Activated naive CD4-positive, alpha-beta T cell treated with anti-CD3 and anti-CD28 coated beads for 36 hours (primary cell): ENCODE data around the gene SIGLEC1. TPM values are rescaled to one million over a fixed set of nuclear protein-coding genes. Genes with fewer than 3 reads are reported as not detected.

Source experiments
- CTCF ChIA-PET: fragments of 350-600 bp; sonication (Branson Sonifier 250); formaldehyde crosslinking; loops from one replicate; lab custom pipeline; 2021; ENCODE audit warnings: antibody characterized with exemption; lab: Charles Lee
- DNase-seq: peaks from one replicate; pipeline ENCODE4 v3.0.0-alpha.2; 2020
- H3K27ac Mint-ChIP-seq: one replicate; pipeline ENCODE4 v1.8.0; 2021; ENCODE audit warnings: mild to moderate bottlenecking, mixed read lengths
- H3K27me3 Mint-ChIP-seq: one replicate; pipeline ENCODE4 v1.8.0; 2021; ENCODE audit warnings: low read depth, mixed read lengths
- H3K36me3 Mint-ChIP-seq: one replicate; pipeline ENCODE4 v1.8.0; 2021; ENCODE audit warnings: low read depth, mixed read lengths
- H3K4me1 Mint-ChIP-seq: one replicate; pipeline ENCODE4 v1.8.0; 2021; ENCODE audit warnings: low read depth, mixed read lengths
- H3K4me3 Mint-ChIP-seq: one replicate; pipeline ENCODE4 v1.8.0; 2021; ENCODE audit warnings: mild to moderate bottlenecking, moderate library complexity, mixed read lengths
- H3K9me3 Mint-ChIP-seq: one replicate; pipeline ENCODE4 v1.8.0; 2021; ENCODE audit warnings: mixed read lengths
- intact Hi-C: fragments of 100-400 bp; cut with micrococcal nuclease; formaldehyde crosslinking; loops from one replicate; pipeline ENCODE4 v1.15.1; 2023
- total RNA-seq, 2 experiments: library from RNA; stranded (reverse); gene quantifications; one replicate each; pipeline ENCODE4 v1.2.3, GENCODE V29; 2021

Gene SIGLEC1
- total RNA-seq, 2 experiments from 2014 or later: 0.02 TPM; not detected in 1

- intact Hi-C loops: no loop called here
- Mint-ChIP-seq H3K4me1 (no peaks in the 10 kb centered on the region), H3K36me3 (no peaks in the 10 kb centered on the region), H3K4me3 (no peak overlapping the region), H3K27me3 (peaks cover 43% of the 10 kb centered on the region), H3K9me3 (no peaks in the 10 kb centered on the region), H3K27ac (no peak overlapping the region)
- CTCF ChIA-PET: interaction anchor here (0.9 kb wide), 1 partner anchor 34 kb away, joined by 3 read pairs; no protein-coding TSS in a partner anchor
- no peak for DNase-seq
Observed at GRCh38 chr20:3731944-3732326, 19.5 kb upstream of the SIGLEC1 start.

- no peak for DNase-seq
- CTCF ChIA-PET: interaction anchor here (0.6 to 0.9 kb wide), 2 partner anchors 35 to 415 kb away, joined by 3 read pairs; no protein-coding TSS in a partner anchor
- intact Hi-C loops: no loop called here
Observed at GRCh38 chr20:3730803-3731672, 18.6 kb upstream of the SIGLEC1 start.

GRCh38 chr20:3729811-3730540 is 17.6 kb upstream of the SIGLEC1 start:
- no peaks in the 10 kb centered on the region for H3K36me3 Mint-ChIP-seq
- CTCF ChIA-PET: no interaction called here
- no peaks in the 10 kb centered on the region for H3K9me3 Mint-ChIP-seq
- H3K4me1 Mint-ChIP-seq: no peaks in the 10 kb centered on the region
- DNase-seq: no peak
- H3K4me3 Mint-ChIP-seq: no peak overlapping the region
- no peak overlapping the region for H3K27ac Mint-ChIP-seq
- H3K27me3 Mint-ChIP-seq: peaks cover 44% of the 10 kb centered on the region
- intact Hi-C loops: no loop called here

More at GRCh38 chr20:3730803-3731672, 18.6 kb upstream of the SIGLEC1 start:
- Mint-ChIP-seq H3K27me3 (peaks cover 44% of the 10 kb centered on the region), H3K4me3 (no peak overlapping the region), H3K36me3 (no peaks in the 10 kb centered on the region), H3K4me1 (no peaks in the 10 kb centered on the region), H3K27ac (no peak overlapping the region), H3K9me3 (no peaks in the 10 kb centered on the region)

- Mint-ChIP-seq H3K4me1 (no peaks in the 10 kb centered on the region), H3K4me3 (no peak overlapping the region), H3K27me3 (peaks cover 44% of the 10 kb centered on the region), H3K27ac (no peak overlapping the region), H3K9me3 (no peaks in the 10 kb centered on the region), H3K36me3 (no peaks in the 10 kb centered on the region)
- no peak for DNase-seq
- CTCF ChIA-PET: no interaction called here
- intact Hi-C loops: no loop called here
Observed at GRCh38 chr20:3729378-3729777, 17.0 kb upstream of the SIGLEC1 start.

- CTCF ChIA-PET: no interaction called here
- peaks cover 43% of the 10 kb centered on the region for H3K27me3 Mint-ChIP-seq
- no peaks in the 10 kb centered on the region for H3K9me3 Mint-ChIP-seq
- no peak for DNase-seq
- no peaks in the 10 kb centered on the region for H3K36me3 Mint-ChIP-seq
- H3K27ac Mint-ChIP-seq: no peak overlapping the region
- intact Hi-C loops: no loop called here
- H3K4me3 Mint-ChIP-seq: no peak overlapping the region
- H3K4me1 Mint-ChIP-seq: no peaks in the 10 kb centered on the region
Observed at GRCh38 chr20:3728876-3729275, 16.5 kb upstream of the SIGLEC1 start.

GRCh38 chr20:3728354-3728753 is 16.0 kb upstream of the SIGLEC1 start:
- peaks cover 40% of the 10 kb centered on the region for H3K27me3 Mint-ChIP-seq

GRCh38 chr20:3727401-3728021 is 15.1 kb upstream of the SIGLEC1 start:
- no peak overlapping the region for H3K4me3 Mint-ChIP-seq
- H3K36me3 Mint-ChIP-seq: no peaks in the 10 kb centered on the region
- CTCF ChIA-PET: interaction anchor here (1.5 kb wide), 1 partner anchor 17 kb away, joined by 3 read pairs; no protein-coding TSS in a partner anchor
- intact Hi-C loops: no loop called here
- no peak for DNase-seq
- no peak overlapping the region for H3K27ac Mint-ChIP-seq
- H3K9me3 Mint-ChIP-seq: no peaks in the 10 kb centered on the region
- no peaks in the 10 kb centered on the region for H3K4me1 Mint-ChIP-seq
- peaks cover 32% of the 10 kb centered on the region for H3K27me3 Mint-ChIP-seq

More at GRCh38 chr20:3728354-3728753, 16.0 kb upstream of the SIGLEC1 start:
- no peaks in the 10 kb centered on the region for H3K36me3 Mint-ChIP-seq
- no peak for DNase-seq
- CTCF ChIA-PET: no interaction called here
- no peaks in the 10 kb centered on the region for H3K9me3 Mint-ChIP-seq
- H3K4me3 Mint-ChIP-seq: no peak overlapping the region
- no peak overlapping the region for H3K27ac Mint-ChIP-seq
- intact Hi-C loops: no loop called here
- no peaks in the 10 kb centered on the region for H3K4me1 Mint-ChIP-seq

- no peaks in the 10 kb centered on the region for H3K4me1 Mint-ChIP-seq
- no peaks in the 10 kb centered on the region for H3K36me3 Mint-ChIP-seq
- no peak for DNase-seq
- no peak overlapping the region for H3K4me3 Mint-ChIP-seq
- intact Hi-C loops: no loop called here
- H3K9me3 Mint-ChIP-seq: no peaks in the 10 kb centered on the region
- peaks cover 17% of the 10 kb centered on the region for H3K27me3 Mint-ChIP-seq
- no peak overlapping the region for H3K27ac Mint-ChIP-seq
- CTCF ChIA-PET: interaction anchor here (0.6 to 1.4 kb wide), 2 partner anchors 48 to 177 kb away, joined by 5 read pairs; no protein-coding TSS in a partner anchor
Observed at GRCh38 chr20:3724356-3724755, 12.0 kb upstream of the SIGLEC1 start.

GRCh38 chr20:3723284-3723683 is 10.9 kb upstream of the SIGLEC1 start:
- Mint-ChIP-seq H3K27ac (no peak overlapping the region), H3K9me3 (no peaks in the 10 kb centered on the region), H3K27me3 (peaks cover 14% of the 10 kb centered on the region), H3K4me1 (no peaks in the 10 kb centered on the region), H3K36me3 (no peaks in the 10 kb centered on the region), H3K4me3 (no peak overlapping the region)
- intact Hi-C loops: no loop called here
- no peak for DNase-seq
- CTCF ChIA-PET: no interaction called here

- H3K9me3 Mint-ChIP-seq: no peaks in the 10 kb centered on the region
- no peaks in the 10 kb centered on the region for H3K36me3 Mint-ChIP-seq
- no peak overlapping the region for H3K27ac Mint-ChIP-seq
- peaks cover 3% of the 10 kb centered on the region for H3K27me3 Mint-ChIP-seq
- H3K4me1 Mint-ChIP-seq: no peaks in the 10 kb centered on the region
- intact Hi-C loops: no loop called here
- H3K4me3 Mint-ChIP-seq: no peak overlapping the region
- DNase-seq: no peak
- CTCF ChIA-PET: interaction anchor here (0.7 to 1.0 kb wide), 2 partner anchors 45 to 259 kb away, joined by 3 to 5 read pairs; partner anchors contain the start of gene ADISSP
Observed at GRCh38 chr20:3721912-3722311, 9.5 kb upstream of the SIGLEC1 start.

GRCh38 chr20:3720626-3721025 is 8.2 kb upstream of the SIGLEC1 start:
- no peak overlapping the region for H3K4me3 Mint-ChIP-seq
- DNase-seq: no peak
- H3K4me1 Mint-ChIP-seq: no peaks in the 10 kb centered on the region
- H3K9me3 Mint-ChIP-seq: no peaks in the 10 kb centered on the region
- no peak overlapping the region for H3K27ac Mint-ChIP-seq
- H3K36me3 Mint-ChIP-seq: no peaks in the 10 kb centered on the region
- intact Hi-C loops: no loop called here
- H3K27me3 Mint-ChIP-seq: peaks cover 4% of the 10 kb centered on the region
- CTCF ChIA-PET: interaction anchor here (0.9 to 1.8 kb wide), 3 partner anchors 10 to 44 kb away, joined by 3 to 10 read pairs (median 3); no protein-coding TSS in a partner anchor

- H3K4me3 Mint-ChIP-seq: no peak overlapping the region
- H3K27me3 Mint-ChIP-seq: peaks cover 4% of the 10 kb centered on the region
- H3K36me3 Mint-ChIP-seq: no peaks in the 10 kb centered on the region
- H3K4me1 Mint-ChIP-seq: no peaks in the 10 kb centered on the region
- H3K9me3 Mint-ChIP-seq: no peaks in the 10 kb centered on the region
- CTCF ChIA-PET: interaction anchor here (0.9 to 1.8 kb wide), 3 partner anchors 9 to 43 kb away, joined by 3 to 10 read pairs (median 3); no protein-coding TSS in a partner anchor
- DNase-seq: no peak
- intact Hi-C loops: no loop called here
- H3K27ac Mint-ChIP-seq: no peak overlapping the region
Observed at GRCh38 chr20:3720068-3720467, 7.7 kb upstream of the SIGLEC1 start.
